Nephron (organoid): ENCODE data around the gene TOP1.

Source experiments
- H3K27ac Mint-ChIP-seq, 3 experiments: 2 replicates each; pipeline ENCODE4 v1.8.0; 2020; ENCODE audit warnings: mixed read lengths in 3 of 3, mild to moderate bottlenecking in 2 of 3, moderate library complexity in 1 of 3
- H3K27me3 Mint-ChIP-seq: 2 replicates; pipeline ENCODE4 v1.8.0; 2021; ENCODE audit warnings: low read depth, mild to moderate bottlenecking, moderate library complexity, mixed read lengths
- H3K36me3 Mint-ChIP-seq: 2 replicates; pipeline ENCODE4 v1.8.0; 2020; ENCODE audit warnings: low read depth, mixed read lengths
- H3K4me1 Mint-ChIP-seq: 2 replicates; pipeline ENCODE4 v1.8.0; 2020; ENCODE audit warnings: mixed read lengths
- H3K4me3 Mint-ChIP-seq, 3 experiments: 2 replicates each; pipeline ENCODE4 v1.8.0; 2020; ENCODE audit warnings: mild to moderate bottlenecking in 3 of 3, mixed read lengths in 3 of 3, moderate library complexity in 2 of 3
- H3K9me3 Mint-ChIP-seq: 2 replicates; pipeline ENCODE4 v1.8.0; 2020; ENCODE audit warnings: mixed read lengths
- CTCF ChIP-seq, 3 experiments: fragments of 200-600 bp; sonication (generic); IDR thresholded peaks; one replicate each; pipeline ENCODE4 v1.5.0; 2021; ENCODE audit warnings: antibody characterized with exemption in 3 of 3; ENCODE audit not compliant: unreplicated experiment in 3 of 3

The TOP1 gene

DNA sequence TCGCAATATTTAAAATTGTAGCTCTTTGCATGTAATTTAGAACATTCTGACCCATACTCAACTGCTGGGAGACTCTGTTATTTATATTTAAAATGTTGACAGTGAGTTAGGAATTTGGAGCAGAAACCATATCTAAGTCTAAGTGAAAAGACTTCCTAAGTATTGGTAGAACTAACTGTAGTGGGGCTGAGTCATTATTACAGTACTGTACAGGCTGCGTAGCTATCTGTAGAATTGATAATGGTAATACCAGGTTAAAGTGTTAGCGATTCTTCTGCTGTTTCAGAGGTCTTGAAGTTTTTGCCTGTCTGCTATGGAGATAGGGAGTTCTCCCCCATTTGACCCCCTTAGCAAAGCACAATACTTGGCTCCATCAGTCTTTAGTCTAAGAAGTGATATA is 3.6 kb downstream of the TOP1 start:
- H3K27me3 Mint-ChIP-seq, result no peaks in the 10 kb centered on the region
- no peaks in the 10 kb centered on the region for H3K9me3 Mint-ChIP-seq
- peak overlapping the region in 2 of 3 experiments; percentile 22 to 23 for H3K27ac Mint-ChIP-seq
- H3K36me3 Mint-ChIP-seq, result peaks cover 53% of the 10 kb centered on the region
- H3K4me3 Mint-ChIP-seq, result peak overlapping the region; percentile 92 to 99 (median 96)
- peaks cover 72% of the 10 kb centered on the region for H3K4me1 Mint-ChIP-seq
- no peak for TF ChIP-seq CTCF (IDR thresholded peaks at IDR 0.05; ENCODE audit: unreplicated experiment in 3 of 3)

DNA sequence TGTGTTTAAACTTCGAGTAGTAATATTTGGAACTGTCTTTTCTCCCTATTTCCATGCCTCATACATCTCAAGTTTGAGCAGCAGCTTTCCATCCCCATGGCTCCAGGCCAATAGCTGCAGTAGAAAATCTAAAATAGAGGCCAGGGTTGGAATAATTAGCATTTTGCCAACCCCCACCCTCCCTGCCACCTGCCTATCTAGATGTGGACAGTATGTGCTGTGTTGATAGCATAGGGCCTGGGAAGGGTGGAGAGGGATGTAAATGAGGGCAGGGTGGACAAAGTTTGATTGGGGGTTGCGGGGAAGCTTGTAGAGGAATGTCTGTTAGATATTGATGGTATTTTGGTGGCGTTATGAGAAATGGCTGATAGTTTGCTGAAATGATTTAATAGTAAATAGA is 5.6 kb downstream of the TOP1 start:
- H3K36me3 Mint-ChIP-seq, result peaks cover 63% of the 10 kb centered on the region
- peaks cover 66% of the 10 kb centered on the region for H3K4me1 Mint-ChIP-seq
- no peak for TF ChIP-seq CTCF (IDR thresholded peaks at IDR 0.05; ENCODE audit: unreplicated experiment in 3 of 3)
- peak overlapping the region in 1 of 3 experiments; percentile 2 for H3K27ac Mint-ChIP-seq
- H3K27me3 Mint-ChIP-seq, result no peaks in the 10 kb centered on the region
- no peak overlapping the region for H3K4me3 Mint-ChIP-seq
- no peaks in the 10 kb centered on the region for H3K9me3 Mint-ChIP-seq

DNA sequence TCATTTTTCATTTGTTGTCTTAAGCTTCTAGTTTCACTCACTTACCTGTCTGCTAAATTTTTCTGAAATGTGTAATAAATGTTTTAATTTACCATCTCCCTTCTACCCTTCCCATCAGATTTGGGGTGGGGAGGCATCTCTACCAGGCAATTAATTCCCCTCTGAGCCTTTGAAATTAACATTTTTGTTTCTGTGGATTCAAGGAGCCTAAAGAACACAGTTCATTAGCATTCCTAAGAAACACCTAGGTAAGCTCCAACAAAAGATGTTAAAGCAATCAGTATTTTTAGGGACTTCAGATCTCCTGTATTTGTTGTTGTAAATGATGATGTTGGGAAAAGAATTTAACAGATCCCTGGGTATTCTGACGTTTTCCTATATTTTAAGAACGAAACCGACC is 6.6 kb downstream of the TOP1 start:
- Mint-ChIP-seq H3K27me3 (no peaks in the 10 kb centered on the region), H3K36me3 (peaks cover 63% of the 10 kb centered on the region), H3K4me1 (peaks cover 64% of the 10 kb centered on the region), H3K9me3 (no peaks in the 10 kb centered on the region), H3K4me3 (no peak overlapping the region), H3K27ac (no peak overlapping the region)
- TF ChIP-seq CTCF (IDR thresholded peaks at IDR 0.05; ENCODE audit: unreplicated experiment in 3 of 3), result no peak

DNA sequence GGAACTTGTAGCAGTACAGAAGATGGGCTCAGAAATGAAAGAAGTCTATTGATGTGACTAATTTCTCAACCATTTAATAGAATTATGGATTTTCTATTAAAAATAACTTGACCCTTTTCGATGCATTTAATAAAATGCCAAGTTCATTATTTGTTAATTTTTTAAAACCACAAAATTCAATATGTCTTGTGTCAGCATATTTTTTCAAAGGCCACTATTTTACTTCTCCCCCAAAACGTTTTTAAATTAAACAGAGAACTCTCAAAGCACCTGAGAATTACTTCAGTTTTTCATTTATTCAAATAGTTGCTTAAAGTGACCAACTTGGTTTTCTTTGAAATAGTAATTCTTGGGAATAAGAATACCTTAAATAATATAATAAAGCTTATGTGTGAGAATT is 8.6 kb downstream of the TOP1 start:
- no peak for TF ChIP-seq CTCF (IDR thresholded peaks at IDR 0.05; ENCODE audit: unreplicated experiment in 3 of 3)
- H3K27me3 Mint-ChIP-seq, result no peaks in the 10 kb centered on the region
- no peak overlapping the region for H3K4me3 Mint-ChIP-seq
- H3K4me1 Mint-ChIP-seq, result peaks cover 45% of the 10 kb centered on the region
- peaks cover 51% of the 10 kb centered on the region for H3K36me3 Mint-ChIP-seq
- no peak overlapping the region for H3K27ac Mint-ChIP-seq
- no peaks in the 10 kb centered on the region for H3K9me3 Mint-ChIP-seq

DNA sequence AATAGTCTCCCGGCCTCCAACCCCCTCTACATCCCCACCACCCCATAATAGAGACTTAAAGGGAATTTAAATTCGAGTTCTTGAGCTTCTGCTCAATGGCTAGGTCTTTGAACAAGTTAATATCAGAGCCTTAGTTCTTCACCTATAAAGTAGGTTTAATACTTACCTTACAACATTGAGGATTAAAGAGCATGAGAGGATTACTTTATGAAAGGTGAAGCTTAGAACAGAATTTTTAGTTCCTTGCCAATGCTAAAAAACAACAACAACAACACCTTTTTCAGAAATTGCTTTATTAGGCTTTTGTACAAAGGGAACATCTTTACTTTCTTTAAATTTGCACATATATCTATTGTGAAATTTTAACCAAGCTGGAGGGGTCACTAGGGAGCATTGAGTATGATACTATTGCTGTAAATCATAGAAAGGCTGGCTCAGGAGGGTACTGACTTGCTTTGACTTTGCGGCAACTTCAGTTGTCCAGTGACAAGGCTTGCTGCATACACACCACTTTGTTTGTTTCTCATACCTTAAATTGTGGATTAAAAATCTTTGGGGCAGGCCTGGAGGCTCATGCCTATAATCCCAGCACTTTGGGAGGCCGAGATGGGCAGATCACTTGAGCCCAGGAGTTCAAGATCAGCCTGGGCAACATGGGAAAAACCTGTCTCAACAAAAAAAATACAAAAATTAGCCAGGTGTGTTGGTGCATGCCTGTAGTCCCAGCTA is 9.7 kb downstream of the TOP1 start:
- Mint-ChIP-seq H3K27ac (peak overlapping the region in 1 of 3 experiments; percentile 38), H3K4me1 (peaks cover 45% of the 10 kb centered on the region), H3K27me3 (no peaks in the 10 kb centered on the region), H3K4me3 (no peak overlapping the region), H3K36me3 (peaks cover 49% of the 10 kb centered on the region), H3K9me3 (no peaks in the 10 kb centered on the region)
- TF ChIP-seq CTCF (IDR thresholded peaks at IDR 0.05; ENCODE audit: unreplicated experiment in 3 of 3), result no peak

- Mint-ChIP-seq H3K4me1 (peaks cover 41% of the 10 kb centered on the region), H3K9me3 (no peaks in the 10 kb centered on the region), H3K4me3 (no peak overlapping the region), H3K27me3 (no peaks in the 10 kb centered on the region), H3K36me3 (peaks cover 47% of the 10 kb centered on the region), H3K27ac (peak overlapping the region in 1 of 3 experiments; percentile 42)
- no peak for TF ChIP-seq CTCF (IDR thresholded peaks at IDR 0.05; ENCODE audit: unreplicated experiment in 3 of 3)
Observed at GRCh38 chr20:41038878-41039404, 10.3 kb downstream of the TOP1 start.
